ENCODE results near the gene SLC35D2.

Gene SLC35D2

GRCh38 chr9:96304230-96304629, 79.3 kb downstream of the SLC35D2 start:
- no peak for DNase-seq

GRCh38 chr9:96302021-96302420, 81.5 kb downstream of the SLC35D2 start, which contains the start of gene HSD17B3:
Gene HSD17B3 (minus strand): TSS chr9:96302176. CDS start chr9:96302104, 72 bp downstream.
- DNase-seq: no peak

- DNase-seq: no peak
These were observed 83.7 kb downstream of the SLC35D2 start for GRCh38 chr9:96299823-96300222.

DNA sequence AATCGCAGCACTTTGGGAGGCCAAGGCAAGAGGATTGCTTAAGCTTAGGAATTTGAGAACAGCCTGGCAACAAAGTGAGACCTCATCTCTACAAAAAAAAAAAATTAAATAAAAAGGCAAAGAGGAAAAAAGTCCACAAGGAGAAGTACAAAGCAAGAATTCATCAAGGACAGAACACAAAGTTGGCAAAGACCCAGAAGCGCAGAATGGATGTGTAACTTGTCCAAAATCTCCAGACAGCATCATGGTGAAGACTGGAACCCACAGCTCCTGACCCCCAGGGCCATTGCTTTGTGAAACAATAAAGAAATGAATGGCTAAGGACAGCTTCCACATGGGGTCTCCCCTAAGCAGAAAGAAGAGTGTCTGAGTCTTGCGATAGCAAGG, 89.4 kb downstream of the SLC35D2 start:
- DNase-seq: no peak

DNA sequence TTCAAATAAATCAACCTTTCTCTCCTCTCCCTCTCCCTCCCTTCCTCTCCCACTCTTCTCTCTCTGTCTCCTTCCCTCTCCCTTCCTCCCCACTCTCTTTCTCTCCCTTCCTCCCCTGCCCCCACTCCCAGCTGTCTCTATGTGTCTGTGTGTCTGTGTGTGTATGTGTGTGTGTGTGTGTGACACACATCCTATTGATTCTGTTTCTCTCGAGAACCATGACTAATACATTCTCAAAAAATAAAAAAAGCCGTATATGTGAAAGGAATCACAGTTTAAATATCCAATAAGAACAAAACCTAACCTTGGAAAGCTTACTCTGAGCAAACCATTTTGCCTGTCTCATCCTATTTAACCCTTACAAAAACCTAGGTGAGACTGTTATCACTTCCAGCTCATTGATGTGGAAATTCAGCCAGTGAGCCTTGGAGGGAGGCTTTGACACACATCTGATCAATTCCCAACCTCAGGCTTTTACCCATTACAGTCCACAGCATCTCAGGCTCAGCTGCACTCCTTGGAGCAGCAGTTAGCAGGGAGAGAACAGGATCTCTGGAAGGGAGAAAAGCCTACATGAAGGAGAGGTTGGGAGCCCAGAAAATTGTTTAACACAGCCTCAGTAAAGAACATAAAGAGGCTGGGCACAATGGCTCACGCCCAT, 89.9 kb downstream of the SLC35D2 start:
- no peak for DNase-seq

GRCh38 chr9:96289392-96289791, 94.1 kb downstream of the SLC35D2 start:
- no peak for DNase-seq

DNA sequence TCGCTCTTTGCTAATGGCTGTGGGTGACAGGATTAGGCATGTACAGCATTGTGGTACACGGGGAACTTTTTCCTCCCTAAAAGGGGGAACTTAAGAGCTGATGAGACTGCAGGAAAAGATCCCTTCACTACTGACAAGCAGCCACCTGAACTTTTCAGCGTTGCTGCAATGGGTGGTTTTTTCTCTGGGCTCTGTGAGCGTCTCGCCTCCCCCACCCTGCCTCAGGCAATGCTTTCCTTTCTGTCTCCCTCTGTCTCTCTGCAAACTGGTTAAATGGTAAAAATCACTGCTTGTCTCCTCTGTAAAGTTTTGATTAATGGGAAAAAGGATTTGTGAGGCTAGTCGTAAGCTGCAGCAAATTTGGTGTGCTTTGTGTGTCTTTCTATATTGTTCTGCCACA, 101.9 kb downstream of the SLC35D2 start:
- no peak for DNase-seq

DNA sequence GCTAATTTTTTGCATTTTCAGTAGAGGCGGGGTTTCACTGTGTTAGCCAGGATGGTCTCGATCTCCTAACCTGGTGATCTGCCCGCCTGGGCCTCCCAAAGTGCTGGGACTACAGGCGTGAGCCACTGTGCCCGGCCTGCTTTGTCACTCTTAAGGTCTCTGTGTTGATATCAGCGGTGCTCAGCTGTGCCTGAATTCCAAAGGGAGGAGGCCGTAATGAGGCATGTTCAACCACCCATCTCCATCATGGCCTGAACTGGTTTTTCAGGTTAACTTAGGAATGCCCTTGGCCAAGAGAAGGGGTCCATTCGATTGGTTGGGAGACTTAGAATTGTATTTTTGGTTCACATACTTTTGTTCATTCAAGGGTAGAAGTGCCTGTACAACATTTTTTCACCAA, 103.6 kb downstream of the SLC35D2 start:
- DNase-seq: no peak

DNA sequence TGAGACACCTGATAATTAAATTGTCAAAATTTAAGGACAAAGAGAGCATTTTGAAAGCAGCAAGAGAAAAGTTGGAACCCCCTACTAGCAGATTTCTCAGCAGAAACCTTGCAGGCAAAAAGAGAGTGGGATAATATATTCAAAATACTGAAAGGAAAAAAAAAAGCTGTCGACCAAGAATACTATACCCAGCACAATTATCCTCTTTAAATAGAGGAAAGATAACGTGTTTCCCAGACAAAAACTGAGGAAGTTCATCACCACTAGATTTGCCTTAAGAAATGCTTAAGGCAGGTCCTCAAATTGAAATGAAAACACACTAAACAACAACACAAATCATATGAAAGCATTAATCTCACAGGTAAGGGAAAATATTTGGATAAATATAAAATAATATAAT, 108.6 kb downstream of the SLC35D2 start:
- DNase-seq: no peak

Data from NCI-H82 (cell line).